ENCODE measurements around the gene USP30.

Gene USP30

DNA sequence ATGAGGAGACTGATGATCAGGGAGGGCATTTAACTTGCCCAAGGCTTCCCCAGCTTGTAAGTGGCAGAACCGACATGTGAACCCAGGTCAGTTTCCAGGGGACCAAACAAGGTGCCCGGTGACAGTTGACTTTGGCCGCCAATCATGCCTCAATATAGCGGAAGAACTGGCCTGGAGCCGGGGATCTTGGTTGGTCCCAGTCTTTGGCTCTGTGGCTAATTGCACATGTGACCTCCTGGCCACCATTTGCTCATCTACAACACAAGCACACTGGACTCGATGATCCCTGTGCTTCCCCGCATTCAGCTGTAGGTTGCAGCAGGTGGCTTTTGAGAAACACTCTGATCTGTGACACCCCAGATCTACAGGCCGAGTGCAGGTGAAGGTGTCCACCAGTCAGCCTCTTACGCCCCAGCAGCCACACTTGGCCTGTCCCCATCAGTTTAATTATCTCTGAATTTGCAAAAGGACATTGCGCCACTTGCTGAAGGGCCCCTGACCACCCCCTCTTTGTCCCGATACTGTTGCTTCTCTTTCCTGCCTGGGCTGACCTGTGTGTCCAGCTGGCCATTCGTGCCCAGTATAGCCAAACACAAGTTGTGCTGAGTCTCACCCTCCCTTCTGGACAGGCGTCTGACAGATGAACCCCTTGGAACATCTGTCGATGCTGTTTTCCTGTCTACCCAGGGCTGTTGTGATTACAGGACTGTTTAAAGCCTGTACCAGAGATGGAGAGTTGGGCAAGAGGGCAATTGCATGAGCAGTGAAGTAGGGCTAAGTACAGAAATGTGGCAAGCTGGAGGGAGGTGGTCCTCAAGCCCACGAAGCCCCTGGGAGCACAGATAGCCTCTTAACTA, 78.1 kb downstream of the USP30 start:
- no peak for DNase-seq

DNA sequence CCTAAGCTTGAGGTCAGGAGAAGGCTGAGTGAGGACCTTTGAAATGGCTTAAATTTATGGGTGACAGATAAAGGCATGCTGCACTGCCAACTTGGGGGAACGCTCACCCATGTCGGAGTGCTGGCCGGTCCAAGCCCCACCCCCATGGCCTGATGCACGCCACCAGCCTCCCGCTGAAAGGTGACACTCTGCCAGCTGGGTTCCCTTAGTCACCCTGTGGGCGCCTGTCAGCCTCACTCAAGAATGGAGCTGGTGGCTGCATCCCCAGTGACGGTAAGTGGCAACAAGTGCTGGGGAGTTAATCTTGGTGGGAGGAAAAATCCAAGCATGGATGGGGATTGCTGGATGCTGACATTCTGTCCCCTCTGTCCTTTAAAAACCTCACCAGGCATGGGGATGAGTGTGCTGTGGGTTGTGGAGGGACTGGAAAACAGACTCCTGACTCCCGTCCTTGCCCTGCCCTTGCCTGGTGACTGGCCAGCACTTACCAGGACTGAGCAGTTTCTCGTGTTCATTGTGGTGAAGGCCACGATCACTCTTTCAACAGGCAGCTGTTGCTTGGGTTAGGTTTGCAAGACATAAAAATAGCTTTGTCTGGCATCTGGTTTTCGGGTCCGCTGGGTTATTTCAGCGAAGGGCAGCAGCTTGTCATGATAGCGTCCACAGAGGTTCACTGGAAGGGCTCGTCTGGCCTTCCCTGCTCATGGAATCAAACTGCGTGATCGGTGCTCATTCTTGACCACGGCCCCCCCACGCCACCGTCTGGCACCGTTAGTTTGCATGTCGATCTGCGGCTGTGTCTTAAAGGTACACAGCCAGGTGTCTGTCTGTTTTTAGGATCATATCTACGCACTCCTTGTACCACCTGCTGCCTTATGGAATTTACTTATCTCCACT, 79.0 kb downstream of the USP30 start:
- no peak for DNase-seq

DNA sequence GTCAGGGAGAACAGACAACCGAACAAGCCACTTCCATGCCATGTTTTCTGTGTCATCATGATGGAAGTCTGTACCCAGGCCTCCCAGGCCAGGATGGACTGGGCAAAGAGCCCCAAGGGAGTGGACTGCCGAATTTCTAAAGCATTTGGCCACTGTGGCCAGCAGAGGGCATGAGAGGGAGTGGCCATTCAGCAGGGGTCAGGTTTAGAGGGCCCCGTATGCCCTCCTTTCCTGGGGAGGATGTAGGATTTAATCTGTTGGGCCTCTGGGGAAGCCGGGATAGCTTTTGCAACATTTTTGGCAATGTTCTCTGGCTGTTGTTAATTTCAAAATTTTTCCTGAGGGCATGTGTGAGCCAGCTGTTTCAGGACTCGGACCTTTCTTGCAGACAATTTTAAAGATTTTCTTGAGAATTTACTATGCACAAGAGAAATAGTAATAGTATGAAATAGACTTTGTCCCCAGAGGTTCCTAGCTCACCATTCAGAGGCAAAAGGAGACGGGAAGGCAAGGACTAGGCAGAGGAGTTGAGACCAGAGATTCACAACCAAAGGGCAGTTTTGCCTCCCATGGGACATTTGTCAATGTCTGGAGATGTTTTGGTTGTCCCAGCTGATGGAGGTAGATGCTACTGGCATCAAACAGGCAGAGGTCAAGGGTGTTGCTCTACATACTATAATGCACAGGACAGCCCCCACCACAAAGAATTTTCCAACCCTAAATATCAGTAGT, 82.0 kb downstream of the USP30 start:
- no peak for DNase-seq

DNA sequence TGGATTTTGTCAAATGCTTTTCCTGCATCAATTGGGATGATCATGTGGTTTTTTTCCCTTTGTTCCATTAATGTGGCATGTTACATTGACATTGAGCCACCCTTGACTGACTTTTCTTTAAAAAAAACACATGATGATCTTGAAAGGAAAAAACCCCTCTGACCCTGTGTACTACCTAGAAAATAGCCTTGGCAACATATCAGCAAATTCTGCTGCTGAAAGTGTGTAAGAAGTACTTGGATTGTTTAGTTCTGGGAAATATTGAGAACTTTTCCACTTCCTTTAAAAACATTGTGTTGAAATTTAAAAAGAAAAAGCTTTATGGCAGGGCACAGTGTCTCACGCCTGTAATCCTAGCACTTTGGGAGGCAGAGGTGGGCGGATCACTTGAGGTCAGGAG, 84.7 kb downstream of the USP30 start:
- DNase-seq, result no peak
